ENCODE results near the gene ZNF436. TPM values are rescaled to one million over a fixed set of nuclear protein-coding genes. Genes with fewer than 3 reads are reported as not detected.

ZNF436 gene
- total and polyA plus RNA-seq, 2 of the 8 experiments (the other 6 are each of a cell fraction or from before 2014, with no cell fraction given): 0.65 to 1.8 TPM

DNA sequence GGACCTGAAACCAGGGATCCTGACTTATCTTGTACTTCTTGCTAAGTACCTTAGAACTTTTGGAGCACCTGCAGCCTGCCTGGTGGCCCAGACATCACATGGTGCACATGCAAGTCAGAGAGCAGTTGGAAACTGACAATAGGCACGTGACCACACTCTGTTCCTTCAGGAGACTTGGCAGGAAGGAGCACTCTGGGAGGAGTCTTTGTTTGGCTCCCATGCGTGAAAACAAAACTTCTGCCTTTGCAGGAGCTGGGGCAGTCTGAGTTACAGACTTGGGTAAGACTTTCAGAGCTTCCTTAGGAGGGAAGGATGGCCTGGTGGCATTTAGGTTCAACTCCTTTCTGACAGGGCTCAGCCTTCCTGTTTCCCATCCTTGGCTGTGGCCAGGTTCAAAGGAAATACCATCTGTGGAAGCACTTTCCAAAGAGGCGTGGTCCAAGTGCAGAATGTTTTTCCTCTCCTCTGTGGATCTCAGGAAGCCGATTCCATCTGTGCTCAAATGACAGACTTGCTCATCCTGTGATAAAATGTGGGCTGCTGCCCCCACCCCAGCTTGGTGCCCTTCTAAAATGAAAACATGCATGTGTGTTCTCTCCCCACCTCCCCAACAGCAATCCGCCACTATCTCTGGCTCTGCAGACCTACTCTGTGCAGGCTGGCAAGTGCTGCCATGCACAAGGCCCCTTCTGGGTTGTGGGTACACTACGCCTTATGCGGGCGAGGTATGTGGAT lies 14.1 kb upstream of the ZNF436 start:
- Histone ChIP-seq H2AK5ac (ENCODE audit: low read depth, low read length) (no peak overlapping the region), H3K23me2 (ENCODE audit: low read depth, low read length) (no peaks in the 10 kb centered on the region), H3K9ac (replicated peaks in 1 of 4; ENCODE audit: extremely low read depth in 1 of 4, low read depth in 3 of 4, low read length in 3 of 4) (no peak overlapping the region), H3K4me2 (ENCODE audit: insufficient read depth in 1 of 2, low read depth in 2 of 2, low read length in 2 of 2) (no peak overlapping the region), H3K79me1 (ENCODE audit: low read depth, low read length) (no peaks in the 10 kb centered on the region), H4K5ac (ENCODE audit: insufficient read length, low read depth, low read length) (no peak overlapping the region), H4K8ac (ENCODE audit: extremely low read depth, insufficient read depth, low read length) (no peak overlapping the region), H3K27me3 (replicated peaks in 1 of 4; ENCODE audit: control insufficient read depth in 3 of 4, extremely low read depth in 1 of 4, insufficient read depth in 3 of 4, low read length in 3 of 4) (peaks cover 16 to 77% (median 57%) of the 10 kb centered on the region in 4 experiments), H4K20me1 (replicated peaks in 1 of 2; ENCODE audit: control insufficient read depth in 1 of 2, insufficient read depth in 2 of 2, low read length in 2 of 2) (peaks cover 2 to 6% of the 10 kb centered on the region in 2 experiments), H4K91ac (replicated peaks; ENCODE audit: insufficient read length, low read length) (no peak overlapping the region), H2BK20ac (ENCODE audit: low read length) (no peak overlapping the region), H3K23ac (ENCODE audit: insufficient read length) (no peak overlapping the region), H3K14ac (ENCODE audit: insufficient read length) (no peak overlapping the region), H3K4me3 (ENCODE audit: extremely low read depth in 1 of 4, insufficient read depth in 2 of 4, low read depth in 3 of 4, low read length in 4 of 4) (no peak overlapping the region), H2AFZ (ENCODE audit: low read length) (no peak overlapping the region), H3K27ac (ENCODE audit: low read depth, low read length) (no peak overlapping the region), H3K79me2 (ENCODE audit: control insufficient read depth in 1 of 2, insufficient read depth in 2 of 2, low read length in 2 of 2) (no peaks in the 10 kb centered on the region), H2BK15ac (ENCODE audit: low read length) (no peak overlapping the region), H2BK5ac (ENCODE audit: low read depth, low read length) (no peak overlapping the region), H3K18ac (ENCODE audit: extremely low read depth, low read length) (no peak overlapping the region), H3K36me3 (ENCODE audit: control insufficient read depth in 2 of 4, insufficient read depth in 4 of 4, low read length in 3 of 4) (no peaks in the 10 kb centered on the region), H2BK12ac (ENCODE audit: low read depth, low read length) (no peak overlapping the region), H3K4ac (replicated peaks; ENCODE audit: insufficient read length, low read depth, low read length) (no peak overlapping the region), H3K4me1 (replicated peaks in 1 of 4; ENCODE audit: control insufficient read depth in 3 of 4, insufficient read depth in 4 of 4, low read length in 3 of 4) (no peaks in the 10 kb centered on the region), H2BK120ac (replicated peaks; ENCODE audit: low read depth, low read length) (no peak overlapping the region), H3K9me3 (ENCODE audit: insufficient read depth in 2 of 2, low read depth in 1 of 2, low read length in 1 of 2) (no peaks in the 10 kb centered on the region), H3K56ac (replicated peaks; ENCODE audit: insufficient read length, low read depth, low read length) (no peak overlapping the region)
- CTCF ChIA-PET (ENCODE audit: partially characterized antibody): no interaction called here
- DNase-seq (ENCODE audit: low read depth in 1 of 2, low spot score in 2 of 2) (no peak), FAIRE-seq (no peak)
- POLR2A ChIA-PET (ENCODE audit: partially characterized antibody): no interaction called here
- WGBS, 2 experiments (ENCODE audit: extremely low coverage in 1 of 2, insufficient coverage in 1 of 2, insufficient read length in 1 of 2, insufficient replicate concordance in 2 of 2, low coverage in 1 of 2, low lambda C conversion rate in 2 of 2, missing lambda C conversion rate in 1 of 2): 75% methylated on average over 8 of the region's 8 CpGs; no CpG with 5 or more reads in 1 of the 2 experiments
- TF ChIP-seq SUZ12 (IDR thresholded peaks at IDR 0.05; ENCODE audit: low read length): 0 out of 2 replicates have a peak, but pooled peaks have one; percentile 25
- no peak for TF ChIP-seq BRCA1 (IDR thresholded peaks at IDR 0.05; ENCODE audit: low read depth, low read length)
